Measurements from ENCODE around the gene RFNG. TPM values are rescaled to one million over a fixed set of nuclear protein-coding genes. Genes with fewer than 3 reads are reported as not detected.

RFNG gene
- total and polyA plus RNA-seq, 2 of the 13 experiments (the other 11 are each of a cell fraction or from before 2014, with no cell fraction given): 61.4 to 64.0 TPM

GRCh38 chr17:82095777-82096708 is 44.4 kb upstream of the RFNG start (continued):
- no peak for TF ChIP-seq ZNF646 (CRISPR knock-in tag; IDR thresholded peaks at IDR 0.05)
- no peak for TF ChIP-seq TFAP4 (IDR thresholded peaks at IDR 0.05; ENCODE audit: borderline replicate concordance, low read depth)
- no peak; the same call in 1 of the 2 replicates for TF ChIP-seq ZNF773 (CRISPR knock-in tag; IDR thresholded peaks at IDR 0.05; ENCODE audit: borderline replicate concordance)
- TF ChIP-seq HDAC2 (CRISPR knock-in tag; IDR thresholded peaks at IDR 0.05): no peak
- TF ChIP-seq ZBTB4 (CRISPR knock-in tag; IDR thresholded peaks at IDR 0.05; ENCODE audit: borderline replicate concordance): peak; percentile 31; the same call in 1 of the 2 replicates
- TF ChIP-seq ZNF577 (CRISPR knock-in tag; IDR thresholded peaks at IDR 0.05; ENCODE audit: borderline replicate concordance, low read depth): no peak
- TF ChIP-seq ARID2 (CRISPR knock-in tag; IDR thresholded peaks at IDR 0.05; ENCODE audit: borderline replicate concordance): peak; percentile 69; the same call in 1 of the 2 replicates
- TF ChIP-seq HIC2 (CRISPR knock-in tag; IDR thresholded peaks at IDR 0.05; ENCODE audit: low read depth): no peak
- no peak for TF ChIP-seq EZH2 (conservative IDR thresholded peaks at IDR 0.05; ENCODE audit: low read depth, low read length)
- TF ChIP-seq ZNF354B (CRISPR knock-in tag; IDR thresholded peaks at IDR 0.05): 0 out of 2 replicates have a peak, but pooled peaks have one; percentile 70
- TF ChIP-seq RXRA (CRISPR knock-in tag; IDR thresholded peaks at IDR 0.05): no peak; the same call in 1 of the 2 replicates
- no peak for TF ChIP-seq SYNCRIP (IDR thresholded peaks at IDR 0.05; ENCODE audit: insufficient read depth, low read depth, low read length)
- TF ChIP-seq FOXO4 (CRISPR knock-in tag; conservative IDR thresholded peaks at IDR 0.05): 0 out of 2 replicates have a peak, but pooled peaks have one; percentile 42
